SW480 (cell line): ENCODE results near the gene ISG20.

Source experiments
- DNase-seq: peaks from one replicate; pipeline ENCODE4 v3.0.0-alpha.2; 2016; ENCODE audit warnings: low spot score

The ISG20 gene

GRCh38 chr15:88684345-88684744, 45.5 kb downstream of the ISG20 start:
- no peak for DNase-seq

GRCh38 chr15:88686166-88686565, 47.4 kb downstream of the ISG20 start:
- DNase-seq: no peak

GRCh38 chr15:88688394-88688933, 49.6 kb downstream of the ISG20 start:
- DNase-seq: no peak

GRCh38 chr15:88690331-88690730, 51.5 kb downstream of the ISG20 start:
- no peak for DNase-seq

GRCh38 chr15:88693191-88693590, 54.4 kb downstream of the ISG20 start:
- DNase-seq: no peak

GRCh38 chr15:88695101-88695500, 56.3 kb downstream of the ISG20 start:
- DNase-seq: no peak

- DNase-seq: no peak
Measured at GRCh38 chr15:88695691-88696251, 57.0 kb downstream of the ISG20 start.

- DNase-seq: no peak
Measured at GRCh38 chr15:88696254-88696653, 57.4 kb downstream of the ISG20 start.

- no peak for DNase-seq
Measured at GRCh38 chr15:88697276-88697675, 58.5 kb downstream of the ISG20 start.

GRCh38 chr15:88699861-88700260, 61.0 kb downstream of the ISG20 start:
- no peak for DNase-seq

GRCh38 chr15:88700716-88701115, 61.9 kb downstream of the ISG20 start:
- no peak for DNase-seq

GRCh38 chr15:88701561-88702095, 62.8 kb downstream of the ISG20 start:
- peak; percentile 38 for DNase-seq

GRCh38 chr15:88702983-88703382, 64.2 kb downstream of the ISG20 start:
- DNase-seq: no peak

GRCh38 chr15:88703533-88703932, 64.7 kb downstream of the ISG20 start:
- DNase-seq: no peak

GRCh38 chr15:88704791-88705768, 66.3 kb downstream of the ISG20 start:
- no peak for DNase-seq

- DNase-seq: no peak
Measured at GRCh38 chr15:88705769-88706165, 67.0 kb downstream of the ISG20 start.
